RPMI7951 (cell line): Measurements from ENCODE around the gene GVQW3. TPM values are rescaled to one million over a fixed set of nuclear protein-coding genes. Genes with fewer than 3 reads are reported as not detected.

Experiments
- DNase-seq: peaks from one replicate; pipeline ENCODE4 v3.0.0-alpha.2; 2012; ENCODE audit warnings: low read depth
- total RNA-seq: library from RNA; depleted of rRNA; stranded (reverse); fragments of >200 nt; shearing (Covaris generic); gene quantifications from 2 replicates; pipeline ENCODE4 v1.2.3, GENCODE V29; 2014; rRNA removed

Gene GVQW3
- 2.5 and 3.6 TPM in 2 replicates for total RNA-seq

- DNase-seq: peak; percentile 97
Measured at GRCh38 chr11:76380977-76381719, at the start of gene GVQW3, which contains the start of gene THAP12. TSS of gene GVQW3 (plus strand) at chr11:76381323. CDS start at chr11:76381829, 506 bp downstream. TSS of gene THAP12 (minus strand) at chr11:76381132. CDS start at chr11:76380836, 296 bp downstream.

DNA sequence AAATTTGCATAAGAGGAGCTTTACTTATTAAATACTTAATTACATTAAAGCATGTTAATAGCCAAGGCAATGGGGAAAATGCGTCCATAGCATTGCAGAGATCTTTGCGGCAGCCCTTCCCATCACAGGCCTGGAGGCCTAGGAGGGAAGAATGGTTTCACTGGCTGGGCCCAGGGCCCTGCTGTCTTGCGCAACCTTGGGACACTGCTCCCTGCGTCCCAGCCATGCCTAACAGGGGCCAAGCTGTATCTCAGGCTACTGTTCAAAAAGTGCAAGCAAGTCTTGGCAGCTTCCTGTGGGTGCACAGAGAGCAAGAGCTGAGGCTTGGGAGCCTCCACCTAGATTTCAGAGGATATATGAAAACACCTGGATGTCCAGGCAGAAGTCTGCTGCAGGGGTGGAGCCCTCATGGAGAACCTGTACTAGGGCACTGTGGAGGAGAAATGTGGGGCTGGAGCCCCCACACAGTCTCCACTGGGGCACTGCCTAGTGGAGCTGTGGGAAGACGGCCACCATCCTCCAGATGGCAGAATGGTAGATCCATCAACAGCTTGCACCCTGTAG, 46.2 kb upstream of the GVQW3 start:
- no peak for DNase-seq

GRCh38 chr11:76335842-76336241, 45.3 kb upstream of the GVQW3 start:
- no peak for DNase-seq

- DNase-seq: no peak
Measured at GRCh38 chr11:76336597-76336996, 44.5 kb upstream of the GVQW3 start.

DNA sequence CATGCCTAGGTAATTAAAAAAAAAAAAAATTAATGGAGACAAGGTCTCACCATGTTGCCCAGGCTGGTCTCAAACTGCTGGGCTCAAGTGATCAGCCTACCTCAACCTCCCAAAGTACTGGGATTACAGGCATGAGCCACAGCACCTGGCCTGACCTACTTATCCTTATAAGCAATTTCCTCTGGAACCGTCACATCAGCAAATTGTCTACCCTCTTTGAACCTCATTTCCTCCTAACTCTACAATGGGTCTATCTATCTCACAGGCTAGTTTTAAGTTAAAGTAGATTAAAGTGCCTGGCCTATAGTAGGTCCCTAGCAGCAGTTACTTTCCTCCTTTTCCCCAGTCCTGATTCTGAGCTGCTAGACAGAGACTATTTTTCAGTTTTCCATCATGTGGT, 43.7 kb upstream of the GVQW3 start:
- no peak for DNase-seq

- DNase-seq: no peak
Measured at GRCh38 chr11:76337923-76338322, 43.2 kb upstream of the GVQW3 start.

DNA sequence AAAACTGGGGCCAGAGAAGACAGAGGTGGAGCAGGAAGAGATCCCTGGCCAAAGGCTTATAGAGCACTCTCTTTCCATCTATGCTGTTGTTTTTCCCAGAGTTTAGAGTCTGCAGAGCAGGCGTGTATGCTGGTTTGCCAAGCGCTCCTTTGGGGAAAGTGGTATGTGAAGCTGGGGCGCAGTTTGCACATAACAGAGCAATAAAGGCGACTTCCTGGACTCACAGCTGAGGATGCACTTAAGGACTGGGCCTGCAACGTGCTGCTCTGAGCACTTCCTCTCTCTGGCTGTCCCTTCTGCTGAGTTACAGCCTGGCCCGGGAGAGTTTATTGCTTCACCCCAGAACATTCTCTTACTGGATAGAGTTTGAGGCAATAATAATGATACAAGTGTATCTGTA, 41.9 kb upstream of the GVQW3 start:
- DNase-seq: no peak

DNA sequence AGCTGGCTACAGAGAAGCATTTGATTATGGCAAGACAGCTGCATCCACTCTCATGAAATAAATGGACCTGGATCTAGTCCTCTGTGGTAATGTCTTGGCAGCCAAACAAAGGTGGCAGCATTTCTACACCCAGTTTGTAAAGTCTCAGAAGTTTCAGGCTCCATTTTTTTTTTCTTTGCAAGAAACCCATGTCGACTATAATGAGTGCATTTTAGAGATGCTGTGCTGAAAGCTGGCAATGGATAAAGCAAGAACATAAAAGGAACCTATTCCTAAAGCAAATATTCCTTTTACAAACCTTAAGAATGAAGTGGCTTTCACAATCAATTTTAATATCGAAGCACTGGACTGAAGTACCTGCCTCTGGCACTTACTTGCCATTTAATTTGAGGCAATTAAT, 33.7 kb upstream of the GVQW3 start:
- DNase-seq: no peak

- no peak for DNase-seq
Measured at GRCh38 chr11:76348348-76348747, 32.8 kb upstream of the GVQW3 start.

GRCh38 chr11:76355172-76355571, 26.0 kb upstream of the GVQW3 start:
- no peak for DNase-seq

DNA sequence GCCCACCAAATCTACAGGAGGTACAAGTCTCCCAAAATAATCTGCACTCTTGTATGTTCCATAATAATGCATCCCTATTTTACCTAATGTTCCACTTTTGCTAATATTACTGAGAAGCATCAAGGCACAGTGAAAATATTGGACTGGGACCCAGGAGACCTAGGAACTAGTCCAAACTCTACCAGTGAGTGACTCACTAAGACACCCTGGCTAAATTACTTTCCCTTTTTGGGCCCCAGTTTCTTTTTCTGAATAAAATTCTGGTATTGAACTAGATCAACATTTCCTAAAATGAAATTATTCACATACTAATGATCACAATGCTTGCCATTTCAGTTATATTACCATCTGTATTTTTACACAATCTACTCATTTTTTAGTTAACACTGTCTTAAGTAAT, 19.7 kb upstream of the GVQW3 start:
- DNase-seq: no peak

- DNase-seq: no peak
Measured at GRCh38 chr11:76361776-76362175, 19.3 kb upstream of the GVQW3 start.

- no peak for DNase-seq
Measured at GRCh38 chr11:76362716-76363115, 18.4 kb upstream of the GVQW3 start.

GRCh38 chr11:76365038-76365679, 16.0 kb upstream of the GVQW3 start:
- DNase-seq: no peak

DNA sequence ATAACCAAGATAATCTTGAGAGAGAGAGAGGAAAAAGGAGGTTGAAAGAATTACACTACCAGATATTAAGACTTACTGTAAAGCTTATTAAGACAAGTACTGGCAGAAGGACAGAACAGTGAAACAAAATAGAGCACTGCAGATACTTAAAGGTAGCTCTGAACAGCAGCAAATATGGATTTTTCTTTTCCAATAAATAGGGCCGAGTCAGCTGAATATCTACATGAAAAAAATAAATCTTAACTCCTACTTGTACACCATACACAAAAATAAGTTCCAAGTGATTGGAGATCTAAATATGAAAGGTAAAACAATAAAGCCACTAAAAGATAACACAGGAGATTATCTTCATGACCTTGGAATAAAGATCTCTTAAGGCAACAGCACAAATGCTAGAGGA, 12.6 kb upstream of the GVQW3 start:
- DNase-seq: no peak

GRCh38 chr11:76369406-76369805, 11.7 kb upstream of the GVQW3 start:
- DNase-seq: no peak

DNA sequence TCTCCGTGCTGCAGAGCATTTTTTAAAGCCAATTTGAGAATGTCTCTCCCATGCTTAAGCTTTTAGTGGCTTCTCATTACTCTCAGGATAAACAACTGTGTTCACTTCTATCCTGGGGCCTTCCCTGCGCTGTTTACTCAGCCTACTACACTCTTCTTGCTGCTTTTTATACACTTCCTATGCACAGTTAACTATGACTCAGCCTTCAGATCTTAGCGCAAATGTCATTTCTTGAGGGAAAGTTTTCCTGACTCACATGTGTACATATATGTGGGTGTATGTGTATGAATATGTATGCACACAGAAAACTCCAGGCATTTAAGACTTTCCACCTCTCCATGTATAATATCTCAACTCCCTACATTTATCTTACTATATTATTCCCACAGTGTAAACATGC, 10.0 kb upstream of the GVQW3 start:
- DNase-seq: peak; percentile 74

GRCh38 chr11:76376746-76377558, 4.2 kb upstream of the GVQW3 start:
- DNase-seq: no peak

DNA sequence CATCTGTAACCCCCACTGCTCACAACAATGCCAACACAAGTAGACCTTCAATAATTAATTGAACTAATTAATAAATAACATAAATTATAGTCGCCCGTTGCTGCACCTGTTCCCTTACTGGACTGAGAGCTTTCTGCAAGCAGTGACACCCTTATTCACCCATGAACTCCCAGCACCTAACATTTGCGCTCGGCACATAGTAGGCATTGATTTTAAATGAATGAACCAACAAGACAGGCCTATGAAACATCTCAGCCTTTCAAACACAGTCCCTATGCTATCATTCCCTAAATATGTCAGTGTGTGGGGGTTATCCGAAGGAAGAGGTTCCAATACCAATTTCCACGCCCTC, 1.3 kb upstream of the GVQW3 start:
- DNase-seq: no peak

DNA sequence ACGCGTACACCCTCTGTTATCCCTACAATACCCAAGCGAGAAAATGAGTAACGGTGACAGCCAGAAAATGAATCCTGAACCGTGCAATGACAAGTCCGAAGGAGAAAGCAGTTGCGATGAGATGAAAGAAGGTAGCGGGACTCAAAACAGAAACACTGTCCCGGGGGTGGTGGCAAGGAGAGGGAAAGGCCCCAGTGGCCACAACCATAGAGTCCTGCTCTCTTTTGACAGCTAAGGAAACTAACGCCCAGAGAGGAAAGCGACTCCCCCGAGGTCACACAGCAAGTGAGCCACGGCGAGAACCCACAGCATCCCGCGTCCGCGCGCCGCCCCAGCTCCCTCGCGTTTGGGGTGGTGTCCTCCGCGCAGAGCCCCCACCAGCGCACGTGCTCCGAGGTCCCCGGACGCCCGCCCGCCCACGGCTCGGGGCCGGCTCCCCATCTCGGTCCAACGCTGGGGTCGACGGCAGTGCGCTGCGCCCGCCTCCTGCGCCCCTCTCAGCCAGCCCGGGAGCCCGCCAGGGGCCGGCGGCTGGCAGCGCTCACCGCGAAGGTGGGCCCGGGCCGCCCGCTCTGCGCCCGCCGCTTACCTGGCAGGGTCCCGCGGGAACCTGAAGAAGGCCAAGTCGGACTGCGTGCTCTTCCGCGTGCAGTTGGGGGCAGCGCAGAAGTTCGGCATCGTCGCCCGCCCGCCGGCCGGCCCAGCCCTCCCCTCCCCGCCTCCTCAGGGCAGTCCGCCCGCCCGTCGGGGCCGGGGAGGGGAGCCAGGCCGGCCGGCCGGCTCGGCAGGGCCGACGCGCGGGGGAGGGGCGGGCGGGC, 755 bp upstream of the GVQW3 start:
- peak; percentile 28 for DNase-seq

GRCh38 chr11:76382209-76382608, 1.1 kb downstream of the GVQW3 start:
- DNase-seq: peak; percentile 30
